Measurements from ENCODE around the gene TNC. TPM values are rescaled to one million over a fixed set of nuclear protein-coding genes. Genes with fewer than 3 reads are reported as not detected.

Gene TNC
- polyA plus RNA-seq, 3 donors = 0.02 TPM; not detected in 2

- no peak overlapping the region for H3K9ac ChIP-seq (ENCODE audit: insufficient read depth, low read length, poor library complexity, severe bottlenecking)
- H3K36me3 ChIP-seq (replicated peaks in 1 of 2; ENCODE audit: control insufficient read depth in 1 of 2, insufficient read depth in 2 of 2, low read length in 2 of 2) = no peaks in the 10 kb centered on the region
- WGBS (ENCODE audit: insufficient coverage) = 93% methylated on average over 2 of the region's 4 CpGs
- no peak for TF ChIP-seq CTCF (IDR thresholded peaks at IDR 0.05)
- no peak overlapping the region for H2AFZ ChIP-seq (ENCODE audit: insufficient read depth, low read depth, low read length, poor library complexity, severe bottlenecking)
- H3K9me3 Mint-ChIP-seq = peaks cover 0 to 3% (median 0%) of the 10 kb centered on the region in 7 donors
- DNase-seq = no peak
- no peak overlapping the region for H3K4me2 ChIP-seq (replicated peaks; ENCODE audit: extremely low read depth, low read length, poor library complexity, severe bottlenecking)
- peaks cover 0 to 3% (median 0%) of the 10 kb centered on the region in 3 donors for H3K27me3 Mint-ChIP-seq (ENCODE audit: low read depth in 3 of 3)
- H3K4me3 ChIP-seq (replicated peaks in 1 of 3; ENCODE audit: low read depth in 2 of 3, low read length in 3 of 3) = no peak overlapping the region
- no peaks in the 10 kb centered on the region for H3K27me3 ChIP-seq (ENCODE audit: control insufficient read depth in 2 of 2, insufficient read depth in 2 of 2, low read length in 2 of 2)
- no peaks in the 10 kb centered on the region for H3K4me1 ChIP-seq (ENCODE audit: control insufficient read depth in 1 of 2, insufficient read depth in 2 of 2, low read length in 2 of 2)
- peak overlapping the region in 1 of 7 donors; percentile 65 for H3K27ac Mint-ChIP-seq
- no peaks in the 10 kb centered on the region for H3K9me3 ChIP-seq (replicated peaks in 1 of 2; ENCODE audit: control insufficient read depth in 1 of 2, insufficient read depth in 1 of 2, low read length in 2 of 2)
- no peaks in the 10 kb centered on the region for H3K4me1 Mint-ChIP-seq
- H4K20me1 ChIP-seq (ENCODE audit: insufficient read depth, low read length) = no peaks in the 10 kb centered on the region
- no peaks in the 10 kb centered on the region for H3K79me2 ChIP-seq (ENCODE audit: insufficient read depth, low read length)
- no peak overlapping the region for H3K4me3 Mint-ChIP-seq
- no peaks in the 10 kb centered on the region for H3K36me3 Mint-ChIP-seq
- intact Hi-C loops (cut with micrococcal nuclease) = no loop called here
- H3K27ac ChIP-seq (ENCODE audit: low read depth in 1 of 2, low read length in 2 of 2) = no peak overlapping the region
Observed at GRCh38 chr9:115155037-115155436, 37.1 kb upstream of the TNC start.

GRCh38 chr9:115154617-115155016, 36.7 kb upstream of the TNC start:
- Histone ChIP-seq H3K4me2 (replicated peaks; ENCODE audit: extremely low read depth, low read length, poor library complexity, severe bottlenecking) (no peak overlapping the region), H3K79me2 (ENCODE audit: insufficient read depth, low read length) (no peaks in the 10 kb centered on the region), H3K9ac (ENCODE audit: insufficient read depth, low read length, poor library complexity, severe bottlenecking) (no peak overlapping the region), H3K9me3 (replicated peaks in 1 of 2; ENCODE audit: control insufficient read depth in 1 of 2, insufficient read depth in 1 of 2, low read length in 2 of 2) (no peaks in the 10 kb centered on the region), H3K4me3 (replicated peaks in 1 of 3; ENCODE audit: low read depth in 2 of 3, low read length in 3 of 3) (no peak overlapping the region), H4K20me1 (ENCODE audit: insufficient read depth, low read length) (no peaks in the 10 kb centered on the region), H3K27me3 (ENCODE audit: control insufficient read depth in 2 of 2, insufficient read depth in 2 of 2, low read length in 2 of 2) (no peaks in the 10 kb centered on the region), H3K27ac (ENCODE audit: low read depth in 1 of 2, low read length in 2 of 2) (no peak overlapping the region), H3K4me1 (ENCODE audit: control insufficient read depth in 1 of 2, insufficient read depth in 2 of 2, low read length in 2 of 2) (no peaks in the 10 kb centered on the region), H2AFZ (ENCODE audit: insufficient read depth, low read depth, low read length, poor library complexity, severe bottlenecking) (no peak overlapping the region), H3K36me3 (replicated peaks in 1 of 2; ENCODE audit: control insufficient read depth in 1 of 2, insufficient read depth in 2 of 2, low read length in 2 of 2) (no peaks in the 10 kb centered on the region)
- Mint-ChIP-seq H3K27me3 (ENCODE audit: low read depth in 3 of 3) (peaks cover 0 to 3% (median 0%) of the 10 kb centered on the region in 3 donors), H3K36me3 (no peaks in the 10 kb centered on the region), H3K27ac (no peak overlapping the region), H3K4me1 (no peaks in the 10 kb centered on the region), H3K4me3 (no peak overlapping the region), H3K9me3 (peaks cover 0 to 3% (median 0%) of the 10 kb centered on the region in 7 donors)
- no peak for TF ChIP-seq CTCF (IDR thresholded peaks at IDR 0.05)
- DNase-seq = no peak
- intact Hi-C loops (cut with micrococcal nuclease) = no loop called here
